Mucosa of descending colon (tissue), 3 donors: Measurements from ENCODE around the gene VWA1. TPM values are rescaled to one million over a fixed set of nuclear protein-coding genes. Genes with fewer than 3 reads are reported as not detected.
A peak's percentile ranks its signal among the peaks of the same experiment; 100 is the strongest.

Experiments used
- ATAC-seq: fragments of 200-7000 bp; cut with Tn5 transposase; one replicate; pipeline ENCODE4 v1.9.1; 2020; ENCODE audit warnings: mild to moderate bottlenecking, moderate library complexity
- DNase-seq, 3 donors: peaks; one replicate each; pipeline ENCODE4 v3.0.0-alpha.2; 2020
- H3K36me3 ChIP-seq: fragments of 200-600 bp; one replicate; pipeline ENCODE4 v1.8.0; 2021; ENCODE audit warnings: low read depth, mild to moderate bottlenecking
- H3K4me1 ChIP-seq: fragments of 200-600 bp; one replicate; pipeline ENCODE4 v1.8.0; 2021; ENCODE audit warnings: low read depth, mild to moderate bottlenecking
- H3K4me3 ChIP-seq: fragments of 200-600 bp; one replicate; pipeline ENCODE4 v1.8.0; 2021; ENCODE audit warnings: mild to moderate bottlenecking
- H3K9me3 ChIP-seq: fragments of 200-600 bp; one replicate; pipeline ENCODE4 v1.8.0; 2021; ENCODE audit warnings: mild to moderate bottlenecking
- intact Hi-C, 2 donors: fragments of 100-400 bp; cut with DNase I in 1 of 2; cut with micrococcal nuclease in 1 of 2; formaldehyde crosslinking; loops; one replicate each; pipeline versions ENCODE4 v1.11.0 to v1.11.1; 2022; cut with DNase I, micrococcal nuclease
- total RNA-seq, 3 donors: library from RNA; stranded (reverse); fragmentation: NEBNext Ultra II Directional in 2 of 3; extraction: Animal tissue kit (Norgen Biotek cat#: 25700) in 2 of 3; gene quantifications; one replicate each; pipeline versions ENCODE4 v1.2.1 to v1.2.4, GENCODE V29; 2021 to 2023
- TF ChIP-seq, protein P1 (sequence below): fragments of 200-600 bp; IDR thresholded peaks from one replicate; pipeline ENCODE4 v1.8.0; 2022; ENCODE audit warnings: antibody characterized with exemption, mild to moderate bottlenecking
- donor health status: DM: no; HTN: no; CAD: no; lungs with moderate emphysema.
- donor health status: DM: no; HTN: no; CAD: no.
- donor health status: DM: no; HTN: yes; CAD: no.

Gene VWA1
- total RNA-seq, 3 donors from 2014 or later, result 38.5 to 89.4 (median 74.3) TPM

DNA sequence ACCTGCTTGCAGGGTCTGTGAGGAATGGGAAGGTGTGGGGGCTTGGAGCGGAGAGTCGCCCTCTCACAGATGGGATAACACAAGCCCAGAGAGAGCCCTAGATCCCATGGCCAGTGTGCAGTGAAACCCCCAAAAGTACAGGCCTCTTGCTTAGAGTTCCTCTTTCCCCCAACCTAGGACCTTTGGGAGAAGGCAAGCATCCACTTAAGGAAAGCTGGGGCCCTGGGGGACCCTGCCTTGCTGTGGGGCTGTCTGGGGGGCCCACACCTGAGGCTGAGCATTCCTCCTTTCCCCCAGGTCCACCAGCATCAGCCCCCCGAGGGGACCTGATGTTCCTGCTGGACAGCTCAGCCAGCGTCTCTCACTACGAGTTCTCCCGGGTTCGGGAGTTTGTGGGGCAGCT is 1.1 kb downstream of the VWA1 start:
- TF ChIP-seq, protein P1, sequence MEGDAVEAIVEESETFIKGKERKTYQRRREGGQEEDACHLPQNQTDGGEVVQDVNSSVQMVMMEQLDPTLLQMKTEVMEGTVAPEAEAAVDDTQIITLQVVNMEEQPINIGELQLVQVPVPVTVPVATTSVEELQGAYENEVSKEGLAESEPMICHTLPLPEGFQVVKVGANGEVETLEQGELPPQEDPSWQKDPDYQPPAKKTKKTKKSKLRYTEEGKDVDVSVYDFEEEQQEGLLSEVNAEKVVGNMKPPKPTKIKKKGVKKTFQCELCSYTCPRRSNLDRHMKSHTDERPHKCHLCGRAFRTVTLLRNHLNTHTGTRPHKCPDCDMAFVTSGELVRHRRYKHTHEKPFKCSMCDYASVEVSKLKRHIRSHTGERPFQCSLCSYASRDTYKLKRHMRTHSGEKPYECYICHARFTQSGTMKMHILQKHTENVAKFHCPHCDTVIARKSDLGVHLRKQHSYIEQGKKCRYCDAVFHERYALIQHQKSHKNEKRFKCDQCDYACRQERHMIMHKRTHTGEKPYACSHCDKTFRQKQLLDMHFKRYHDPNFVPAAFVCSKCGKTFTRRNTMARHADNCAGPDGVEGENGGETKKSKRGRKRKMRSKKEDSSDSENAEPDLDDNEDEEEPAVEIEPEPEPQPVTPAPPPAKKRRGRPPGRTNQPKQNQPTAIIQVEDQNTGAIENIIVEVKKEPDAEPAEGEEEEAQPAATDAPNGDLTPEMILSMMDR, result no peak
- no peak overlapping the region for H3K4me3 ChIP-seq
- no peaks in the 10 kb centered on the region for H3K9me3 ChIP-seq
- no peak for DNase-seq
- intact Hi-C loops, result no loop called here
- ATAC-seq, result no peak
- no peaks in the 10 kb centered on the region for H3K36me3 ChIP-seq
- H3K4me1 ChIP-seq, result peaks cover 62% of the 10 kb centered on the region

DNA sequence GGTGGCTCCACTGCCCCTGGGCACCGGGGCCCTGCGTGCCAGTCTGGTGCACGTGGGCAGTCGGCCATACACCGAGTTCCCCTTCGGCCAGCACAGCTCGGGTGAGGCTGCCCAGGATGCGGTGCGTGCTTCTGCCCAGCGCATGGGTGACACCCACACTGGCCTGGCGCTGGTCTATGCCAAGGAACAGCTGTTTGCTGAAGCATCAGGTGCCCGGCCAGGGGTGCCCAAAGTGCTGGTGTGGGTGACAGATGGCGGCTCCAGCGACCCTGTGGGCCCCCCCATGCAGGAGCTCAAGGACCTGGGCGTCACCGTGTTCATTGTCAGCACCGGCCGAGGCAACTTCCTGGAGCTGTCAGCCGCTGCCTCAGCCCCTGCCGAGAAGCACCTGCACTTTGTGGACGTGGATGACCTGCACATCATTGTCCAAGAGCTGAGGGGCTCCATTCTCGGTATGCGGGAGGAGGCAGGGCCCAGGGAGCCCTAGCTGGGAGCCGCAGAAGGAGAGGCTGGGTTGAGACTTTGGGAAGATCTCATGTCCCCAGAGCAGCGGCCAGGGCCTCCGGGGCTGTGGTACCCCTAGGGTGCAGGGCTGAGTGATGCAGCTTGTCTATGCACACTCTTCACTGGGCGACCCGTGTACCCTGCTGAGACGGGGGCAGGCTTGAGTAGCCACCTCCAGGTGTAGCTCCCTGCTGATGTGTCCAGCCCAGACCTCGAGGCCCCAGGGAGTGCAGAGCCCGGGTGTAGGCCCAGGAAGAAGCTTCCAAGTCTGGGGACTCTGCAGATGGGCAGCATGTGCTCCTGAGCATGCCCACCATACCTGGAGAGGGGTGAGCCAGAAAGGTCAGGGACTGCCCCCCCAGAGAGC is 1.8 kb downstream of the VWA1 start:
- TF ChIP-seq, protein P1, result no peak
- Histone ChIP-seq H3K9me3 (no peaks in the 10 kb centered on the region), H3K36me3 (no peaks in the 10 kb centered on the region), H3K4me1 (peaks cover 56% of the 10 kb centered on the region), H3K4me3 (no peak overlapping the region)
- intact Hi-C loops, result no loop called here
- DNase-seq (no peak), ATAC-seq (no peak)

DNA sequence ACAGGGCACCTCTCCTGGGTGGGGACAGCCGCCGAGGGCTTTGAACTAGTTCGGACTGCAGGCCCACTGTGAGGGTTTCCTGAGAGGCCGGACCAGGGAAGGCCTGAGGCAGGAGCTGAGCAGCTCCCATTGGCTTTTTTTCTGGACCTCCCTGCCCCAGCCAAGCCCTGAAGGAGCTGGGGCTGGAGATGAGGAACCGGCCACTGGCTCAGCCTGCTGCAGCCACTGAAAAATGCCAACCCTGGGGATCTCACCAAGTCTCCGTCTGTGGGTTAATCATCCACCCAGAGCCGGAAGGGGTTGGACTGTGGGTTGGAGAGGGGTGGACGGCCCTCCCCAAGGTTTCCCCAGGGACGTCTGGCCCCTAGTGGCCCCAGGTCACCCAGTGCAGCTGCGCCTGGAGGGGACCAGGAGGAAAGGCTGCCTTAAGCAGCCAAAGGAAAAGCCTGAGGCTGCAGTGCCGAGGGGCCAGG is 2.5 kb downstream of the VWA1 start:
- intact Hi-C loops, result no loop called here
- Histone ChIP-seq H3K36me3 (no peaks in the 10 kb centered on the region), H3K4me1 (peaks cover 49% of the 10 kb centered on the region), H3K9me3 (no peaks in the 10 kb centered on the region), H3K4me3 (no peak overlapping the region)
- TF ChIP-seq, protein P1, result no peak
- peak; percentile 75 to 80 (median 78) for DNase-seq
- ATAC-seq, result peak; percentile 59

DNA sequence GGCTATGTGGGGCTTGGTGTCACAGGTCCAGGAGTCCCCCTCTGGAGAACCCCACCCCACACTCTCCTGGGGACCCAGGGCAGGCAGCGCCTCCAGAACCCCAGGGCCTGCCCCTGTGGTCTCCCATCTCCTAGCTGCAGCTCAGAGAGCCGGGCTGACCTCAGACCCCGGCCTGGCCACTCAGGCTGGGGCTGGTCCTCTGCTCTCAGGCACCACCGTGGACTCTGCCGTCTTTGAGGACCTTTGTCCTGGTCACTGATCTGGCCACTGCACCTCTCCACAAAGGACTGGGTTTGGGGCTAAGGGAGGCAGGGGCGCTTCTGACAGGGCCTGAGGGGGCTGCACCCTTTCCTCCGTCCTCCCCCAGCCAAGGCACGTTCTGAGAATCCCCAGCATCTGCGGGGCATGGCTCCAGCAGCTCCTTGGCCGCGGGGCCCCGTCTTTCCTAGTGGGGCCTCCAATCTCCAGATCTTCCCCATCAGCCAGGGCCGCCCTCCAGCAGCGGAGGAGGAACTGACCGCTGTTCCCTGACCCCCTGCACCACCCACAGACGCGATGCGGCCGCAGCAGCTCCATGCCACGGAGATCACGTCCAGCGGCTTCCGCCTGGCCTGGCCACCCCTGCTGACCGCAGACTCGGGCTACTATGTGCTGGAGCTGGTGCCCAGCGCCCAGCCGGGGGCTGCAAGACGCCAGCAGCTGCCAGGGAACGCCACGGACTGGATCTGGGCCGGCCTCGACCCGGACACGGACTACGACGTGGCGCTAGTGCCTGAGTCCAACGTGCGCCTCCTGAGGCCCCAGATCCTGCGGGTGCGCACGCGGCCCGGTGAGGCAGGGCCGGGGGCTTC is 3.3 kb downstream of the VWA1 start:
- intact Hi-C loops, result no loop called here
- no peak for DNase-seq
- TF ChIP-seq, protein P1, result no peak
- Histone ChIP-seq H3K4me3 (no peak overlapping the region), H3K36me3 (no peaks in the 10 kb centered on the region), H3K4me1 (peaks cover 42% of the 10 kb centered on the region), H3K9me3 (no peaks in the 10 kb centered on the region)
- ATAC-seq, result no peak

DNA sequence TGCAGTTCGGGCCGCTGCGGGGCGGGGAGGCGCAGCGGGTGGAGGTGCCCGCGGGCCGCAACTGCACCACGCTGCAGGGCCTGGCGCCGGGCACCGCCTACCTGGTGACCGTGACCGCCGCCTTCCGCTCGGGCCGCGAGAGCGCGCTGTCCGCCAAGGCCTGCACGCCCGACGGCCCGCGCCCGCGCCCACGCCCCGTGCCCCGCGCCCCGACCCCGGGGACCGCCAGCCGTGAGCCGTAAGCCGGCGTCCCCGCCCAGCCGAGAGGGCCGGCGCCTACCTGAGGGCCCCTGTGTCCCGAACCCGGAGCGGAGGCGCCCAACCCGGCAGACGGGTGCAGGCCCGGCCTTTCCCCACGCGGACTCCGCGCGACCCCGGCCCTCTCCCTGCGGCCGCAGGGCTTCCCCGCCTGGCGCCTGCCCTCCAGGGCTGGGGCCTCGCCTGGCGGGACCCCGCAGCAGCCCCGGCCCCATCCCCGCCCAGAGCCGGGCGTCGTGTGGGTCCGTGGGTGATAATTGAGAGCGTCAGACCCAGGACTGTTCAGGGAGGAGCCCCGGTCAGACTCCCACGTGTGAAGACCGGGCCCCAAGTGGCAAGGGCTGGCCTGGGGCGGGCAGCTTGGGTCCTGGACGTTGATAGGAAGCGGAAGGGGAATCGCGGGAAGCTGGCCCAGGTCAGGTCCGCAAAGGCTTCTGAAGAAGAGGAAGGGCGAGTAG is 4.2 kb downstream of the VWA1 start:
- intact Hi-C loops, result no loop called here
- no peaks in the 10 kb centered on the region for H3K36me3 ChIP-seq
- H3K4me3 ChIP-seq, result no peak overlapping the region
- DNase-seq (no peak), ATAC-seq (no peak)
- H3K4me1 ChIP-seq, result peaks cover 33% of the 10 kb centered on the region
- TF ChIP-seq, protein P1, result no peak
- no peaks in the 10 kb centered on the region for H3K9me3 ChIP-seq
